ENCODE results near the gene ACKR3. TPM values are rescaled to one million over a fixed set of nuclear protein-coding genes. Genes with fewer than 3 reads are reported as not detected.

ACKR3 gene
- total RNA-seq, 2 experiments from 2014 or later, result 3.6 TPM

DNA sequence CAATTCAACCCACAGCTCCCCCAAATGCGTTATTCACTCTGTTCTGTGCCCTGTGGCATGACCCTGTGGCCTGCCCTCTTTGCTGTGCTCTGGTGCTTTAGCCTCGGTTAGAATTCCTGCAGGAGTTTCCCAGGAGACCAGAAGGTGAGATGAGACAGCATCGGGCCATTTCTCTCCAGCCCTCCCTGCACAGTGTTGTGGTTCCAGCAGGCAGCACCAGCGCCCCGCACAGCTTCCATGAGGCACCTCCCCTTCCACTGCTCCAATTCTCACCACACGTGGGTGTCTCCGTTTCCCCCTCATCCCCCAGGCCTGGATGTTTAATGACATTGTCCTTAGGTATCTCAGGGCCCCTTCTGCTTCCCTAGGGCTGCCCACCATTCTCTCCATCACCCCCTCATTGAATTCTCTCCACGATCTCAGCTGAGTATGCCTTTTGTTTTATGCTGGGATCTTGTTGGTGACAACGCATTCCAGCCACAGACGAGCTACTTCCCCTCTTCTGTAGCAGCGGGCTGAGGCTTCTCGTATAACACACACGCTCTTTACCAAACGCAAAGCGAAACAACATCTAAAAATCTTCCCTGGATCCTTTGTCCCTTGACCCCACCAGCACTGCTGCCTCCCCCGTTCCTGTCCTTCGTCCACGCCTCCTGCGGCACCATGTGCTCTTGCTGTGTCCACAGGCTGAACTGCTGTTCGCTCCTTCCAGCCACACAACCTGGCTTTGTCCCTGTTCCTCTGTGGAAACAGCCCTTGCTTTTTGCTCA, 35.1 kb downstream of the ACKR3 start:
- Mint-ChIP-seq H3K4me1 (ENCODE audit: low read depth) (no peaks in the 10 kb centered on the region), H3K27me3 (ENCODE audit: low read depth) (peaks cover 20% of the 10 kb centered on the region), H3K9me3 (ENCODE audit: insufficient read depth) (no peaks in the 10 kb centered on the region), H3K27ac (no peak overlapping the region), H3K4me3 (no peak overlapping the region), H3K36me3 (ENCODE audit: low read depth) (no peaks in the 10 kb centered on the region)
- ATAC-seq, result no peak
- ChIA-PET POLR2A (no interaction called here), CTCF (no interaction called here)
- DNase-seq, result no peak

- Mint-ChIP-seq H3K9me3 (ENCODE audit: insufficient read depth) (no peaks in the 10 kb centered on the region), H3K36me3 (ENCODE audit: low read depth) (no peaks in the 10 kb centered on the region), H3K4me3 (no peak overlapping the region), H3K27ac (no peak overlapping the region), H3K27me3 (ENCODE audit: low read depth) (peaks cover 20% of the 10 kb centered on the region), H3K4me1 (ENCODE audit: low read depth) (no peaks in the 10 kb centered on the region)
- no peak for ATAC-seq
- ChIA-PET POLR2A (no interaction called here), CTCF (no interaction called here)
- no peak for DNase-seq
Measured at GRCh38 chr2:236605345-236605734, 35.7 kb downstream of the ACKR3 start.

DNA sequence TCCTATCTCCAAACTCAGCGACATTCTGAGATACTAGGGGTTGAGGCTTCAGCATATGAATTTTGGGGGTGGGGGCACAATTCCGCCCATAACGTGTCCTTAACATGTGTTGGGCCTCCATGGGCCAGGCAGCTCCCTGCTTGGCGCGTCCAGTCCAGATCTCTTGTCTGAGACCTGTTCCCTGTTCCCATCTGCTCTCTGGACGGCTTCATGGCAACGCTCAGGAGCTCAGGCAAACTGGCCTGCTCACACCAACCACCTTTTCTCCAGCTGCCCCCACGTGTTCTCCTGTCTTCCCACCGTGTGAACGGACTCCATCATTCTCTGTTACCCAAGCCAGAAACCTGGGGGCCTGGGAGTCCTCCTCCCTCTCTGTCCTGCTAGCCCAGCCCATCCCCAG, 36.4 kb downstream of the ACKR3 start:
- H3K27ac Mint-ChIP-seq, result no peak overlapping the region
- ATAC-seq, result no peak
- no peak overlapping the region for H3K4me3 Mint-ChIP-seq
- CTCF ChIA-PET, result no interaction called here
- H3K27me3 Mint-ChIP-seq (ENCODE audit: low read depth), result peaks cover 20% of the 10 kb centered on the region
- DNase-seq, result no peak
- no peaks in the 10 kb centered on the region for H3K4me1 Mint-ChIP-seq (ENCODE audit: low read depth)
- no peaks in the 10 kb centered on the region for H3K36me3 Mint-ChIP-seq (ENCODE audit: low read depth)
- no peaks in the 10 kb centered on the region for H3K9me3 Mint-ChIP-seq (ENCODE audit: insufficient read depth)
- POLR2A ChIA-PET, result no interaction called here

DNA sequence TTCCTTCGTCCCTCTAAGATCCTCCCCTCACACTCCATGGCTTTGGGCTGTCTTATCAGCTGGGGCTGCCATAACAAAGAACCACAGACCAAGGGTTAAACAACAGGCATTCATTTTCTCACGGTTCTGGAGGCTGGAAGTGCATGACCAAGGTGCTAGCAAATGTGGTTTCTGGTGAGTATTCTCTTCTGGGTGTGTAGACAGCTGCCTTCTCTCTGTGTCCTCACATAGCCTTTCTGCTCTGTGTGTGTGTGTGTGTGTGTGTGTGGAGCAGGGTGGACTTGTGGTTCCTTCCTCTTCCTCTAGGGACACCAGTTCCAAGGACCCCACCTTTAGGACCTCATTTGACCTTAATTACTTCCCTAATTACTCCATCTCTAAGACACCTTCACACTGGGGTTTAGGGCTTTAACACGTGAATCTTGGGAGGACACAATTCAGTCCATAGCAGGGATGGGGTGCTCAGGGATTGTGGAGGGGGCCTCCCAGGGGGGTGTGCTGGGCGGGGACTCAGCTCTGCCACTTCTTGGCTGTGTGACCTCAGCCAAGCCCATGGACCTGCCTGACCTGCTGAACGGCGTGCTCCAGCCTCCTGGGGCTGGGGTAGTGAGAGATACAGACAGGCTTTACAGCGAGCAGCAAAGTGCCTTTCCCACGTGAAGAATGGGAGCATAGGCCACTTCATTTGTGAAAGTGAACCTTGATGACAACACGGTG, 38.0 kb downstream of the ACKR3 start:
- CTCF ChIA-PET, result no interaction called here
- no peak for DNase-seq
- POLR2A ChIA-PET, result no interaction called here

DNA sequence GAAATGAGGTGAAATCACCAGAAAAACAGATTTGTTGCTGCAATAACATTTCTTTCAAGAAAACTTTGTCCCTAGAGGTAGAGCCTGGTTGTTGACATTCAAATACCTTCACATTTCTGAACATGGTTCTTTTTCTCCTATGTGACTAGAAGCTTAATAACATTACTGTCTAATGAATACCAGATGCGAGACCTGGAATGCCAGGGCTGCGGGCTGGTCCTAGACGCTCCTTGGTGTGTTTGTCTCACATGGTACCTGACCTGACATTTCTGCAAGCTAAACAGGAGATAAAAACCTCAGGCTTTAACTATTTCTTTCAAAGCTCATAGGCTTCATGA, 38.5 kb downstream of the ACKR3 start:
- no peak for ATAC-seq

More for the DNA sequence above, 38.0 kb downstream of the ACKR3 start:
- H3K9me3 Mint-ChIP-seq (ENCODE audit: insufficient read depth), result no peaks in the 10 kb centered on the region
- no peaks in the 10 kb centered on the region for H3K4me1 Mint-ChIP-seq (ENCODE audit: low read depth)
- H3K36me3 Mint-ChIP-seq (ENCODE audit: low read depth), result no peaks in the 10 kb centered on the region
- no peak overlapping the region for H3K27ac Mint-ChIP-seq
- no peak for ATAC-seq
- H3K27me3 Mint-ChIP-seq (ENCODE audit: low read depth), result peaks cover 16% of the 10 kb centered on the region
- H3K4me3 Mint-ChIP-seq, result no peak overlapping the region

GRCh38 chr2:236608710-236609109, 39.1 kb downstream of the ACKR3 start:
- H3K36me3 Mint-ChIP-seq (ENCODE audit: low read depth), result no peaks in the 10 kb centered on the region
- no peak overlapping the region for H3K4me3 Mint-ChIP-seq
- POLR2A ChIA-PET, result no interaction called here
- H3K4me1 Mint-ChIP-seq (ENCODE audit: low read depth), result no peaks in the 10 kb centered on the region
- H3K27ac Mint-ChIP-seq, result no peak overlapping the region
- ATAC-seq (no peak), DNase-seq (no peak)
- peaks cover 16% of the 10 kb centered on the region for H3K27me3 Mint-ChIP-seq (ENCODE audit: low read depth)
- CTCF ChIA-PET, result no interaction called here
- no peaks in the 10 kb centered on the region for H3K9me3 Mint-ChIP-seq (ENCODE audit: insufficient read depth)

More for the DNA sequence above, 38.5 kb downstream of the ACKR3 start:
- POLR2A ChIA-PET, result no interaction called here
- DNase-seq, result no peak
- H3K4me3 Mint-ChIP-seq, result no peak overlapping the region
- H3K27ac Mint-ChIP-seq, result no peak overlapping the region
- peaks cover 16% of the 10 kb centered on the region for H3K27me3 Mint-ChIP-seq (ENCODE audit: low read depth)
- CTCF ChIA-PET, result no interaction called here
- no peaks in the 10 kb centered on the region for H3K4me1 Mint-ChIP-seq (ENCODE audit: low read depth)
- no peaks in the 10 kb centered on the region for H3K36me3 Mint-ChIP-seq (ENCODE audit: low read depth)
- H3K9me3 Mint-ChIP-seq (ENCODE audit: insufficient read depth), result no peaks in the 10 kb centered on the region

GRCh38 chr2:236610991-236611821, 41.6 kb downstream of the ACKR3 start:
- Mint-ChIP-seq H3K27me3 (ENCODE audit: low read depth) (peaks cover 10% of the 10 kb centered on the region), H3K9me3 (ENCODE audit: insufficient read depth) (no peaks in the 10 kb centered on the region), H3K27ac (no peak overlapping the region), H3K36me3 (ENCODE audit: low read depth) (no peaks in the 10 kb centered on the region), H3K4me3 (no peak overlapping the region), H3K4me1 (ENCODE audit: low read depth) (no peaks in the 10 kb centered on the region)
- DNase-seq (no peak), ATAC-seq (no peak)
- ChIA-PET POLR2A (no interaction called here), CTCF (interaction anchor here (1.2 to 1.3 kb wide), 2 partner anchors 42 to 98 kb away, joined by 3 to 7 read pairs; partner anchors contain the start of gene ACKR3)

GRCh38 chr2:236612737-236613136, 43.1 kb downstream of the ACKR3 start:
- ChIA-PET CTCF (interaction anchor here (0.6 to 1.6 kb wide), 3 partner anchors 11 to 99 kb away, joined by 3 to 5 read pairs (median 4); partner anchors contain the start of gene ACKR3), POLR2A (no interaction called here)
- Mint-ChIP-seq H3K27me3 (ENCODE audit: low read depth) (peaks cover 5% of the 10 kb centered on the region), H3K36me3 (ENCODE audit: low read depth) (no peaks in the 10 kb centered on the region), H3K27ac (no peak overlapping the region), H3K4me1 (ENCODE audit: low read depth) (no peaks in the 10 kb centered on the region), H3K9me3 (ENCODE audit: insufficient read depth) (no peaks in the 10 kb centered on the region), H3K4me3 (no peak overlapping the region)
- no peak for DNase-seq
- no peak for ATAC-seq

DNA sequence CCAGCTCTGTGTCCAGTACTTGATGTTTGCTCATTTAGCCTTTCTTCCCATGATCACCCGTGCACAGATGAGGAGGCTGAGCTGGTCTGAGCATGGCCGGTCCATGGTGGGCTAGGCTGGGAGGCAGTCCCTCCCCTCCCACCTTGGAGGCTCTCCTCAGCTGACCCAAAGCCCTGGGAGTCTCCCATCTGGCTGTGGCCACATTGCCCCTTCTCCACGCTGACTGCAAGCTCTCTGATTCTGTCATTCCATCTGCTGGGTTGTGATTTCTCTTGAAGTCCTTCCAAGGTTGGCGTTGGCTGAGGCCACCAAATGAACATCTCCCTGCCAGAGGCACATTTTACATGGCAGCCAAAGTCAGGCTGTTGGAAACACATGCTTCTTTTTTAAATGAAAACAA, 44.0 kb downstream of the ACKR3 start:
- peaks cover 2% of the 10 kb centered on the region for H3K4me1 Mint-ChIP-seq (ENCODE audit: low read depth)

DNA sequence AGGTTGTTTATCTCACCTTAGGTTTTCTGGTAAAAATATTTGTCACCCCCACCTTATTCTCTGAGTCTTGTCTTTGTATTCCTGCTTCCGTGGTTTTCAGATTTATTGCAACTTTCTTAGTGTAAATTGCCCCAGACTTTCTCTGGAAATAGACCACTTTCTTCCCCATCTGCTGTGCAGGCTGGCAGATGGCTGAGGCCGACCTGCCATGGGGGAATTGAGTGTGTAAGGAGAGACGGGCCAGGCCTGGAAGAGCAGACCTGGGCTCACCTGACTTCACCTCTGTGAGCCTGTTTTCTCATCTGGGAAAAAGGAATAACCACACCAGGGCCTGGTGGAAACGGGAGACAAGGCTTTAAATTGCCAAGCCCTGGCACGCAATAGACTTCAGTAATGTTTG, 44.9 kb downstream of the ACKR3 start:
- Mint-ChIP-seq H3K27ac (no peak overlapping the region), H3K27me3 (ENCODE audit: low read depth) (peaks cover 2% of the 10 kb centered on the region), H3K4me1 (ENCODE audit: low read depth) (peaks cover 9% of the 10 kb centered on the region), H3K36me3 (ENCODE audit: low read depth) (no peaks in the 10 kb centered on the region), H3K4me3 (no peak overlapping the region), H3K9me3 (ENCODE audit: insufficient read depth) (no peaks in the 10 kb centered on the region)
- DNase-seq (no peak), ATAC-seq (no peak)
- ChIA-PET CTCF (no interaction called here), POLR2A (no interaction called here)

More for the DNA sequence above, 44.0 kb downstream of the ACKR3 start:
- Mint-ChIP-seq H3K27ac (no peak overlapping the region), H3K9me3 (ENCODE audit: insufficient read depth) (no peaks in the 10 kb centered on the region), H3K36me3 (ENCODE audit: low read depth) (no peaks in the 10 kb centered on the region), H3K4me3 (no peak overlapping the region), H3K27me3 (ENCODE audit: low read depth) (peaks cover 5% of the 10 kb centered on the region)
- POLR2A ChIA-PET, result no interaction called here
- ATAC-seq (no peak), DNase-seq (no peak)
- CTCF ChIA-PET, result interaction anchor here (1.4 kb wide), 1 partner anchor 44 kb away, joined by 5 read pairs; the partner anchor contains the start of gene ACKR3

DNA sequence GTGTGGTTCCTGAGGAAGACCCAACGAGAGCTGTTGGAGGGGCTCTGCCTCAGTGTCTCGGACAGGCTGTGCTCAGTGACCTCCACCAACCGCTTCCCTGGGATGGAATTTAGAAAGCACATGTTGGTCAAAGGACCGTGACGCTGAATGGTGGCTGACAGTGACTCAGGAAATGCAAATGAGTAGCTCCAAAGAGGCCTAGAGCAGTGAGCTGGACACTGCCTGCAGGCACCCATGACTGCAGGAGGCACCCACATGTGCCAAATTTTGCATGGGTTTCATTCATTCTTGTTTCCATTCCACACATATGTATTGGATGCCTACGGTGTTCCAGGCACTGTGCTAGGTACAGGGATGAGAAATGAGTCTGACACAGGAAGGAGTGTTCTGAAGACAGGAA, 46.4 kb downstream of the ACKR3 start:
- Mint-ChIP-seq H3K27ac (no peak overlapping the region), H3K4me3 (no peak overlapping the region), H3K36me3 (ENCODE audit: low read depth) (no peaks in the 10 kb centered on the region), H3K27me3 (ENCODE audit: low read depth) (peaks cover 4% of the 10 kb centered on the region), H3K9me3 (ENCODE audit: insufficient read depth) (no peaks in the 10 kb centered on the region), H3K4me1 (ENCODE audit: low read depth) (peaks cover 18% of the 10 kb centered on the region)
- CTCF ChIA-PET, result no interaction called here
- POLR2A ChIA-PET, result no interaction called here
- ATAC-seq (no peak), DNase-seq (no peak)

- H3K36me3 Mint-ChIP-seq (ENCODE audit: low read depth), result no peaks in the 10 kb centered on the region
- ChIA-PET CTCF (no interaction called here), POLR2A (no interaction called here)
- no peaks in the 10 kb centered on the region for H3K9me3 Mint-ChIP-seq (ENCODE audit: insufficient read depth)
- H3K27me3 Mint-ChIP-seq (ENCODE audit: low read depth), result peaks cover 3% of the 10 kb centered on the region
- no peak overlapping the region for H3K27ac Mint-ChIP-seq
- no peak for ATAC-seq
- peaks cover 18% of the 10 kb centered on the region for H3K4me1 Mint-ChIP-seq (ENCODE audit: low read depth)
- no peak for DNase-seq
- H3K4me3 Mint-ChIP-seq, result no peak overlapping the region
Measured at GRCh38 chr2:236616624-236617023, 47.0 kb downstream of the ACKR3 start.

All from activated CD8-positive, alpha-beta T cell treated with anti-CD3 and anti-CD28 coated beads, Interleukin-2, amount 10 ng/mL, durations not matched to agents 7 days and 5 days (primary cell).